Muscle layer of duodenum (tissue), 2 donors: ENCODE measurements around the gene SGCD.
"Not testable (repeated sequence)": the region's sequence is repeated elsewhere in the genome, so short reads cannot be mapped to it uniquely, and the experiment has no call there.

Experiments
- H3K27ac ChIP-seq: one replicate; pipeline ENCODE4 v1.7.0; 2013; ENCODE audit warnings: mild to moderate bottlenecking, low read length
- H3K27me3 ChIP-seq: one replicate; pipeline ENCODE4 v1.7.0; 2013; ENCODE audit warnings: low read depth, mild to moderate bottlenecking, control low read depth, low read length
- H3K36me3 ChIP-seq, 2 donors: one replicate each; pipeline ENCODE4 v1.7.0; 2013; ENCODE audit warnings: low read length in 2 of 2, control low read depth in 1 of 2, mild to moderate bottlenecking in 1 of 2; ENCODE audit not compliant: insufficient read depth in 2 of 2, control insufficient read depth in 1 of 2
- H3K4me1 ChIP-seq, 2 donors: one replicate each; pipeline ENCODE4 v1.7.0; 2013; ENCODE audit warnings: low read length in 2 of 2, mild to moderate bottlenecking in 2 of 2, control low read depth in 1 of 2, moderate library complexity in 1 of 2; ENCODE audit not compliant: insufficient read depth in 2 of 2, control insufficient read depth in 1 of 2
- H3K4me3 ChIP-seq, 2 donors: one replicate each; pipeline ENCODE4 v1.7.0; 2013; ENCODE audit warnings: low read length in 2 of 2, low read depth in 1 of 2, mild to moderate bottlenecking in 1 of 2
- H3K9me3 ChIP-seq, 2 donors: one replicate each; pipeline ENCODE4 v1.7.0; 2013; ENCODE audit warnings: low read length in 2 of 2, control low read depth in 1 of 2, mild to moderate bottlenecking in 1 of 2; ENCODE audit not compliant: control insufficient read depth in 1 of 2
- donor health status: healthy.

Gene SGCD

GRCh38 chr5:156640691-156641241, 313.8 kb downstream of the SGCD start:
- Histone ChIP-seq H3K36me3 (peaks cover 0 to 4% of the 10 kb centered on the region in 2 donors), H3K27me3 (no peaks in the 10 kb centered on the region), H3K9me3 (no peaks in the 10 kb centered on the region), H3K4me3 (no peak overlapping the region), H3K4me1 (peaks cover 0 to 19% of the 10 kb centered on the region in 2 donors), H3K27ac (peak overlapping the region; percentile 4)

GRCh38 chr5:156641686-156642085, 314.7 kb downstream of the SGCD start:
- Histone ChIP-seq H3K4me1 (peaks cover 0 to 19% of the 10 kb centered on the region in 2 donors), H3K27me3 (no peaks in the 10 kb centered on the region), H3K27ac (no peak overlapping the region), H3K9me3 (no peaks in the 10 kb centered on the region), H3K36me3 (peaks cover 0 to 4% of the 10 kb centered on the region in 2 donors), H3K4me3 (no peak overlapping the region)

GRCh38 chr5:156647034-156647451, 320.1 kb downstream of the SGCD start:
- Histone ChIP-seq H3K27me3 (no peaks in the 10 kb centered on the region), H3K4me1 (peaks cover 0 to 5% of the 10 kb centered on the region in 2 donors), H3K27ac (peak overlapping the region; percentile 73), H3K4me3 (no peak overlapping the region), H3K36me3 (no peaks in the 10 kb centered on the region), H3K9me3 (no peaks in the 10 kb centered on the region)

GRCh38 chr5:156654444-156654843, 327.5 kb downstream of the SGCD start:
- H3K27ac ChIP-seq = no peak overlapping the region
- no peaks in the 10 kb centered on the region for H3K36me3 ChIP-seq
- H3K27me3 ChIP-seq = no peaks in the 10 kb centered on the region
- H3K4me1 ChIP-seq = no peaks in the 10 kb centered on the region
- H3K9me3 ChIP-seq = no peaks in the 10 kb centered on the region
- no peak overlapping the region for H3K4me3 ChIP-seq

- no peak overlapping the region for H3K27ac ChIP-seq
- H3K9me3 ChIP-seq = no peaks in the 10 kb centered on the region
- H3K4me1 ChIP-seq = no peaks in the 10 kb centered on the region
These were observed 328.8 kb downstream of the SGCD start for GRCh38 chr5:156655732-156656131.

GRCh38 chr5:156664832-156665231, 337.9 kb downstream of the SGCD start:
- H3K36me3 ChIP-seq, H3K27me3 ChIP-seq, H3K4me3 ChIP-seq, H3K4me1 ChIP-seq, H3K9me3 ChIP-seq, H3K27ac ChIP-seq: not testable (repeated sequence)

More at GRCh38 chr5:156655732-156656131, 328.8 kb downstream of the SGCD start:
- Histone ChIP-seq H3K36me3 (no peaks in the 10 kb centered on the region), H3K27me3 (no peaks in the 10 kb centered on the region), H3K4me3 (no peak overlapping the region)

- H3K36me3 ChIP-seq, H3K4me1 ChIP-seq, H3K27ac ChIP-seq, H3K27me3 ChIP-seq, H3K9me3 ChIP-seq, H3K4me3 ChIP-seq: not testable (repeated sequence)
These were observed 339.7 kb downstream of the SGCD start for GRCh38 chr5:156666686-156667085.

- Histone ChIP-seq H3K36me3 (no peaks in the 10 kb centered on the region), H3K9me3 (no peaks in the 10 kb centered on the region), H3K27ac (no peak overlapping the region)
These were observed 340.7 kb downstream of the SGCD start for GRCh38 chr5:156667616-156668015.

GRCh38 chr5:156669416-156669815, 342.5 kb downstream of the SGCD start:
- no peaks in the 10 kb centered on the region for H3K9me3 ChIP-seq
- H3K4me1 ChIP-seq = no peaks in the 10 kb centered on the region
- H3K36me3 ChIP-seq = no peaks in the 10 kb centered on the region
- H3K4me3 ChIP-seq = no peak overlapping the region
- H3K27ac ChIP-seq = no peak overlapping the region
- H3K27me3 ChIP-seq = no peaks in the 10 kb centered on the region

More at GRCh38 chr5:156667616-156668015, 340.7 kb downstream of the SGCD start:
- Histone ChIP-seq H3K27me3 (no peaks in the 10 kb centered on the region), H3K4me3 (no peak overlapping the region), H3K4me1 (no peaks in the 10 kb centered on the region)

- Histone ChIP-seq H3K9me3 (no peaks in the 10 kb centered on the region), H3K27me3 (no peaks in the 10 kb centered on the region), H3K4me1 (peaks cover 0 to 6% of the 10 kb centered on the region in 2 donors), H3K36me3 (no peaks in the 10 kb centered on the region), H3K4me3 (no peak overlapping the region), H3K27ac (no peak overlapping the region)
These were observed 343.7 kb downstream of the SGCD start for GRCh38 chr5:156670615-156671014.

GRCh38 chr5:156675395-156675794, 348.4 kb downstream of the SGCD start:
- Histone ChIP-seq H3K4me3 (no peak overlapping the region), H3K27ac (peak overlapping the region; percentile 11), H3K4me1 (peaks cover 0 to 10% of the 10 kb centered on the region in 2 donors), H3K27me3 (no peaks in the 10 kb centered on the region), H3K9me3 (no peaks in the 10 kb centered on the region), H3K36me3 (no peaks in the 10 kb centered on the region)

- Histone ChIP-seq H3K27me3 (no peaks in the 10 kb centered on the region), H3K36me3 (no peaks in the 10 kb centered on the region)
These were observed 351.0 kb downstream of the SGCD start for GRCh38 chr5:156677963-156678362.

More at GRCh38 chr5:156677963-156678362, 351.0 kb downstream of the SGCD start:
- Histone ChIP-seq H3K9me3 (no peaks in the 10 kb centered on the region), H3K27ac (no peak overlapping the region), H3K4me3 (no peak overlapping the region), H3K4me1 (peaks cover 0 to 15% of the 10 kb centered on the region in 2 donors)
